ENCODE data around the gene INSYN1.

DNA sequence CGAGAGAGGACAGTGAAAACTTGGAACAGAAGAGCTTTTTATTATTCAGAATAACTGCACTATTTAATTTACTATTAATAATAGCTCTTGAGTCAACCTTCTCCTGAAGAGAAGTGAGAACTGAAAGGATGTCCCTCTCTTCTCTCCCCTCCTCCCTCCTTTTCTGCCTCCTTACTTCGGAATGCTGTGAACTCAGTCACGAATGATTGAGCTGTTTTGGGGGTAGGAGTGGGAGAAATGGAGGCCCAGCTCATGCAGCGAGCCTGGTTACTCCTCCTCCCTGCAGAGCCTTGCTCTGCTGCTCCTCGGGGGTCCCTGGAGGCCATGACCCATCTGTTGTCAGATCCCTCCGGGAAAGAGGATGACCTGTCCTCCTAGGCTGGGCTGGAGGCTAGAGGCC is 20.3 kb upstream of the INSYN1 start:
- TF ChIP-seq, protein P1, sequence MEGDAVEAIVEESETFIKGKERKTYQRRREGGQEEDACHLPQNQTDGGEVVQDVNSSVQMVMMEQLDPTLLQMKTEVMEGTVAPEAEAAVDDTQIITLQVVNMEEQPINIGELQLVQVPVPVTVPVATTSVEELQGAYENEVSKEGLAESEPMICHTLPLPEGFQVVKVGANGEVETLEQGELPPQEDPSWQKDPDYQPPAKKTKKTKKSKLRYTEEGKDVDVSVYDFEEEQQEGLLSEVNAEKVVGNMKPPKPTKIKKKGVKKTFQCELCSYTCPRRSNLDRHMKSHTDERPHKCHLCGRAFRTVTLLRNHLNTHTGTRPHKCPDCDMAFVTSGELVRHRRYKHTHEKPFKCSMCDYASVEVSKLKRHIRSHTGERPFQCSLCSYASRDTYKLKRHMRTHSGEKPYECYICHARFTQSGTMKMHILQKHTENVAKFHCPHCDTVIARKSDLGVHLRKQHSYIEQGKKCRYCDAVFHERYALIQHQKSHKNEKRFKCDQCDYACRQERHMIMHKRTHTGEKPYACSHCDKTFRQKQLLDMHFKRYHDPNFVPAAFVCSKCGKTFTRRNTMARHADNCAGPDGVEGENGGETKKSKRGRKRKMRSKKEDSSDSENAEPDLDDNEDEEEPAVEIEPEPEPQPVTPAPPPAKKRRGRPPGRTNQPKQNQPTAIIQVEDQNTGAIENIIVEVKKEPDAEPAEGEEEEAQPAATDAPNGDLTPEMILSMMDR (IDR thresholded peaks at IDR 0.05 in 4 of 5, conservative IDR thresholded peaks at IDR 0.05 in 1 of 5) = no peak
- no peak for TF ChIP-seq POLR2A (IDR thresholded peaks at IDR 0.05)
